Measurements from ENCODE around the gene FBXO28. TPM values are rescaled to one million over a fixed set of nuclear protein-coding genes. Genes with fewer than 3 reads are reported as not detected.
"Not testable (repeated sequence)": the region's sequence is repeated elsewhere in the genome, so short reads cannot be mapped to it uniquely, and the experiment has no call there.

The FBXO28 gene
- total RNA-seq, 1 experiment from 2014 or later, result 37.0 TPM

DNA sequence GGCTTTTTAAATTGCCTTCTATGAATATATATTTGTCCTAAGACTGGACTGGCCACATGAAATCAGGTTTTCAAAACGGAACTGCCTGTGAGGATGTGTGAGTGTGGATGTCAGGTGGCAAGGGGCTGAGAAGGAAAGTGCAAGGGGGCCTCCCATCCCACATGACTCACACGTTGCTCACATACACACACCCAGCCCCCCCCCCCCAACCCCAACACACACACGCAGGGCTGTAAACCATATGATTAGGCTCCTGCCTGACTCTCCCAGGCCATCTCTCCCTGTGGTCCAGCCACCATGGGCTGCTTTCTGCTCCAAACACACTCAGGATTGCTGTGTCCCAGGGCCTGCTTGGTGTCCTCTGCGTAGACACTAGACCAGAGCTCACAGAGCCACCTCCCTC, 91.5 kb downstream of the FBXO28 start:
- Histone ChIP-seq H3K9ac (ENCODE audit: low read length) (no peak overlapping the region), H3K9me3 (ENCODE audit: control insufficient read depth in 1 of 2, insufficient read depth in 1 of 2, low read depth in 1 of 2, low read length in 2 of 2) (no peaks in the 10 kb centered on the region), H3K4me1 (ENCODE audit: control insufficient read depth in 1 of 2, insufficient read depth in 2 of 2, low read length in 2 of 2) (peaks cover 10 to 18% of the 10 kb centered on the region in 2 experiments), H3K79me2 (ENCODE audit: insufficient read depth, low read length) (no peaks in the 10 kb centered on the region), H3K27me3 (ENCODE audit: insufficient read depth, low read length) (no peaks in the 10 kb centered on the region), H3K9me2 (ENCODE audit: insufficient read depth) (no peaks in the 10 kb centered on the region), H3K4me3 (replicated peaks in 1 of 2; ENCODE audit: low read depth in 1 of 2, low read length in 2 of 2) (peak overlapping the region in 1 of 2 experiments; percentile 26; a peak in 1 of 4 replicates), H3K27ac (ENCODE audit: low read depth, low read length) (no peak overlapping the region), H2AFZ (ENCODE audit: low read depth, low read length, poor library complexity, severe bottlenecking) (peak overlapping the region; percentile 90), H3K36me3 (ENCODE audit: control insufficient read depth in 1 of 2, insufficient read depth in 2 of 2, low read length in 2 of 2) (no peaks in the 10 kb centered on the region), H4K20me1 (ENCODE audit: insufficient read depth) (no peaks in the 10 kb centered on the region), H3K4me2 (ENCODE audit: low read length) (peak overlapping the region; percentile 75)
- ATAC-seq (peak; percentile 57), DNase-seq (ENCODE audit: low read depth, low spot score) (no peak)
- TF ChIP-seq TCF7L2 (IDR thresholded peaks at IDR 0.05; ENCODE audit: borderline replicate concordance, extremely low read depth, insufficient read depth, insufficient read length) (no peak), CEBPB (IDR thresholded peaks at IDR 0.05; ENCODE audit: low read depth) (no peak), YY1 (IDR thresholded peaks at IDR 0.05; ENCODE audit: extremely low read depth, insufficient replicate concordance, low read depth, low read length) (no peak), CBX3 (IDR thresholded peaks at IDR 0.05; ENCODE audit: low read depth) (no peak), POLR2AphosphoS5 (IDR thresholded peaks at IDR 0.05; ENCODE audit: low read depth, low read length) (no peak), POLR2A (IDR thresholded peaks at IDR 0.05; ENCODE audit: borderline replicate concordance, extremely low read depth, insufficient read depth, insufficient read length) (no peak), ELF1 (IDR thresholded peaks at IDR 0.05; ENCODE audit: borderline replicate concordance, low read depth) (no peak)
- TF ChIP-seq, protein P1, sequence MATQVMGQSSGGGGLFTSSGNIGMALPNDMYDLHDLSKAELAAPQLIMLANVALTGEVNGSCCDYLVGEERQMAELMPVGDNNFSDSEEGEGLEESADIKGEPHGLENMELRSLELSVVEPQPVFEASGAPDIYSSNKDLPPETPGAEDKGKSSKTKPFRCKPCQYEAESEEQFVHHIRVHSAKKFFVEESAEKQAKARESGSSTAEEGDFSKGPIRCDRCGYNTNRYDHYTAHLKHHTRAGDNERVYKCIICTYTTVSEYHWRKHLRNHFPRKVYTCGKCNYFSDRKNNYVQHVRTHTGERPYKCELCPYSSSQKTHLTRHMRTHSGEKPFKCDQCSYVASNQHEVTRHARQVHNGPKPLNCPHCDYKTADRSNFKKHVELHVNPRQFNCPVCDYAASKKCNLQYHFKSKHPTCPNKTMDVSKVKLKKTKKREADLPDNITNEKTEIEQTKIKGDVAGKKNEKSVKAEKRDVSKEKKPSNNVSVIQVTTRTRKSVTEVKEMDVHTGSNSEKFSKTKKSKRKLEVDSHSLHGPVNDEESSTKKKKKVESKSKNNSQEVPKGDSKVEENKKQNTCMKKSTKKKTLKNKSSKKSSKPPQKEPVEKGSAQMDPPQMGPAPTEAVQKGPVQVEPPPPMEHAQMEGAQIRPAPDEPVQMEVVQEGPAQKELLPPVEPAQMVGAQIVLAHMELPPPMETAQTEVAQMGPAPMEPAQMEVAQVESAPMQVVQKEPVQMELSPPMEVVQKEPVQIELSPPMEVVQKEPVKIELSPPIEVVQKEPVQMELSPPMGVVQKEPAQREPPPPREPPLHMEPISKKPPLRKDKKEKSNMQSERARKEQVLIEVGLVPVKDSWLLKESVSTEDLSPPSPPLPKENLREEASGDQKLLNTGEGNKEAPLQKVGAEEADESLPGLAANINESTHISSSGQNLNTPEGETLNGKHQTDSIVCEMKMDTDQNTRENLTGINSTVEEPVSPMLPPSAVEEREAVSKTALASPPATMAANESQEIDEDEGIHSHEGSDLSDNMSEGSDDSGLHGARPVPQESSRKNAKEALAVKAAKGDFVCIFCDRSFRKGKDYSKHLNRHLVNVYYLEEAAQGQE (IDR thresholded peaks at IDR 0.05; ENCODE audit: low read depth), result no peak
- TF ChIP-seq, protein P2, sequence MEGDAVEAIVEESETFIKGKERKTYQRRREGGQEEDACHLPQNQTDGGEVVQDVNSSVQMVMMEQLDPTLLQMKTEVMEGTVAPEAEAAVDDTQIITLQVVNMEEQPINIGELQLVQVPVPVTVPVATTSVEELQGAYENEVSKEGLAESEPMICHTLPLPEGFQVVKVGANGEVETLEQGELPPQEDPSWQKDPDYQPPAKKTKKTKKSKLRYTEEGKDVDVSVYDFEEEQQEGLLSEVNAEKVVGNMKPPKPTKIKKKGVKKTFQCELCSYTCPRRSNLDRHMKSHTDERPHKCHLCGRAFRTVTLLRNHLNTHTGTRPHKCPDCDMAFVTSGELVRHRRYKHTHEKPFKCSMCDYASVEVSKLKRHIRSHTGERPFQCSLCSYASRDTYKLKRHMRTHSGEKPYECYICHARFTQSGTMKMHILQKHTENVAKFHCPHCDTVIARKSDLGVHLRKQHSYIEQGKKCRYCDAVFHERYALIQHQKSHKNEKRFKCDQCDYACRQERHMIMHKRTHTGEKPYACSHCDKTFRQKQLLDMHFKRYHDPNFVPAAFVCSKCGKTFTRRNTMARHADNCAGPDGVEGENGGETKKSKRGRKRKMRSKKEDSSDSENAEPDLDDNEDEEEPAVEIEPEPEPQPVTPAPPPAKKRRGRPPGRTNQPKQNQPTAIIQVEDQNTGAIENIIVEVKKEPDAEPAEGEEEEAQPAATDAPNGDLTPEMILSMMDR (IDR thresholded peaks at IDR 0.05 in 2 of 3, conservative IDR thresholded peaks at IDR 0.05 in 1 of 3; ENCODE audit: borderline replicate concordance in 1 of 3, insufficient read depth in 1 of 3, low read depth in 2 of 3, low read length in 2 of 3), result no peak
- TF ChIP-seq, protein P3, sequence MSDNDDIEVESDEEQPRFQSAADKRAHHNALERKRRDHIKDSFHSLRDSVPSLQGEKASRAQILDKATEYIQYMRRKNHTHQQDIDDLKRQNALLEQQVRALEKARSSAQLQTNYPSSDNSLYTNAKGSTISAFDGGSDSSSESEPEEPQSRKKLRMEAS (IDR thresholded peaks at IDR 0.05), result no peak
- POLR2A ChIA-PET, result no interaction called here
- BruUV-seq (replicated peaks), result no TSS peak
- RAD21 ChIA-PET (ENCODE audit: low non-redundant PET in 1 of 2, low total read pairs in 2 of 2, uncharacterized antibody in 2 of 2, unreplicated experiment in 2 of 2), result no interaction called here
- CTCF ChIA-PET, result no interaction called here
- intact Hi-C loops (cut with micrococcal nuclease), result no loop called here

DNA sequence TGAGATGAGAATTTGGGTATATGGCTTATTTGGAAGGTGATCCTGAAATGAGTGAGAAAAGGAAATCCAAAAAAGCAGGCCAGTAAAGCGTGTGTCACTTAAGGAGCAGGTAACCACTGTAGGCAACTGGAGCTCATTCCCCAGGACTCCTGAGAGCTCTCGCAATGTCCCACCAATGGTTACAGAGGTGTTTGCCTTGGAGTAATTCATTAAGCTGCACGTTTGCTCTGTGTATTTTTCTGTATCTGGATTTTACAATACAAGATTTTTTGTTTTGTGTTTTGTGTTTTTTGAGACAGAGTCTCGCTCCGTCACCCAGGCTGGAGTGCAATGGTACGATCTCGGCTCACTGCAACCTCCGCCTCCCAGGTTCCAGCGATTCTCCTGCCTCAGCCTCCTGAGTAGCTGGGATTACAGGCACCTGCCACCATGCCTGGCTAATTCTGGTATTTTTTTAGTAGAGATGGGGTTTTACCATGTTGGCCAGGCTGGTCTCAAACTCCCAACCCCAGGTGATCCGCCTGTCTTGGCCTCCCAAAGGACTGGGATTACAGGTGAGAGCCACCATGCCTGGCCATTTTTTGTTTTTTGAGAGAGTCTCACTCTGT, 92.1 kb downstream of the FBXO28 start:
- H3K9me3 ChIP-seq (ENCODE audit: control insufficient read depth in 1 of 2, insufficient read depth in 1 of 2, low read depth in 1 of 2, low read length in 2 of 2); H3K27me3 ChIP-seq (ENCODE audit: insufficient read depth, low read length); RAD21 ChIA-PET (ENCODE audit: low non-redundant PET in 1 of 2, low total read pairs in 2 of 2, uncharacterized antibody in 2 of 2, unreplicated experiment in 2 of 2); intact Hi-C loops (cut with micrococcal nuclease); DNase-seq (ENCODE audit: low read depth, low spot score); ATAC-seq; POLR2A ChIA-PET; H4K20me1 ChIP-seq (ENCODE audit: insufficient read depth); H3K27ac ChIP-seq (ENCODE audit: low read depth, low read length); BruUV-seq (replicated peaks); H3K79me2 ChIP-seq (ENCODE audit: insufficient read depth, low read length); H3K9me2 ChIP-seq (ENCODE audit: insufficient read depth); CTCF ChIA-PET; H3K9ac ChIP-seq (ENCODE audit: low read length); H3K4me3 ChIP-seq (replicated peaks in 1 of 2; ENCODE audit: low read depth in 1 of 2, low read length in 2 of 2); H3K36me3 ChIP-seq (ENCODE audit: control insufficient read depth in 1 of 2, insufficient read depth in 2 of 2, low read length in 2 of 2): not testable (repeated sequence)
- peaks cover 10 to 18% of the 10 kb centered on the region in 2 experiments for H3K4me1 ChIP-seq (ENCODE audit: control insufficient read depth in 1 of 2, insufficient read depth in 2 of 2, low read length in 2 of 2)
- peak overlapping the region; percentile 75 for H3K4me2 ChIP-seq (ENCODE audit: low read length)
- H2AFZ ChIP-seq (ENCODE audit: low read depth, low read length, poor library complexity, severe bottlenecking), result peak overlapping the region; percentile 90

Data from HCT116 (cell line).